Transverse colon (tissue), 3 donors: ENCODE results near the gene KRTAP12-1.

Source experiments
- POLR2A ChIP-seq: fragments of 450-650 bp; IDR thresholded peaks from one replicate; pipeline ENCODE4 v1.6.1; 2016; ENCODE audit warnings: antibody characterized with exemption, mild to moderate bottlenecking, moderate library complexity
- TF ChIP-seq, protein P1 (sequence below), 5 experiments: fragments of 200-600 bp in 3 of 5; fragments of 450-650 bp in 2 of 5; sonication (generic) in 3 of 5; IDR thresholded peaks; 1 replicate in 2 of 5; 2 replicates in 3 of 5; pipeline ENCODE4 v1.5.1; 2016 to 2017; ENCODE audit warnings: antibody characterized with exemption in 5 of 5, inconsistent platforms in 3 of 5, mild to moderate bottlenecking in 2 of 5, moderate library complexity in 1 of 5

- TF ChIP-seq POLR2A = no peak
- TF ChIP-seq, protein P1, sequence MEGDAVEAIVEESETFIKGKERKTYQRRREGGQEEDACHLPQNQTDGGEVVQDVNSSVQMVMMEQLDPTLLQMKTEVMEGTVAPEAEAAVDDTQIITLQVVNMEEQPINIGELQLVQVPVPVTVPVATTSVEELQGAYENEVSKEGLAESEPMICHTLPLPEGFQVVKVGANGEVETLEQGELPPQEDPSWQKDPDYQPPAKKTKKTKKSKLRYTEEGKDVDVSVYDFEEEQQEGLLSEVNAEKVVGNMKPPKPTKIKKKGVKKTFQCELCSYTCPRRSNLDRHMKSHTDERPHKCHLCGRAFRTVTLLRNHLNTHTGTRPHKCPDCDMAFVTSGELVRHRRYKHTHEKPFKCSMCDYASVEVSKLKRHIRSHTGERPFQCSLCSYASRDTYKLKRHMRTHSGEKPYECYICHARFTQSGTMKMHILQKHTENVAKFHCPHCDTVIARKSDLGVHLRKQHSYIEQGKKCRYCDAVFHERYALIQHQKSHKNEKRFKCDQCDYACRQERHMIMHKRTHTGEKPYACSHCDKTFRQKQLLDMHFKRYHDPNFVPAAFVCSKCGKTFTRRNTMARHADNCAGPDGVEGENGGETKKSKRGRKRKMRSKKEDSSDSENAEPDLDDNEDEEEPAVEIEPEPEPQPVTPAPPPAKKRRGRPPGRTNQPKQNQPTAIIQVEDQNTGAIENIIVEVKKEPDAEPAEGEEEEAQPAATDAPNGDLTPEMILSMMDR (IDR thresholded peaks at IDR 0.05) = no peak
These were observed 32.9 kb upstream of the KRTAP12-1 start for GRCh38 chr21:44714905-44715304.
